Effector memory CD4-positive, alpha-beta T cell (primary cell): Measurements from ENCODE around the gene IFNA4.
"Not testable (repeated sequence)": the region's sequence is repeated elsewhere in the genome, so short reads cannot be mapped to it uniquely, and the experiment has no call there.

Experiments
- DNase-seq, 3 donors: peaks; one replicate each; pipeline ENCODE4 v3.0.0-alpha.2; 2020
- H3K27ac ChIP-seq: 2 replicates; pipeline ENCODE4 v1.7.0; 2013; ENCODE audit warnings: mild to moderate bottlenecking, low read length, moderate library complexity; ENCODE audit not compliant: insufficient read depth, poor library complexity, severe bottlenecking
- H3K27me3 ChIP-seq: replicated peaks from 2 replicates; pipeline ENCODE4 v1.7.0; 2013; ENCODE audit warnings: mild to moderate bottlenecking, low read length; ENCODE audit not compliant: insufficient read depth, control insufficient read depth, poor library complexity, severe bottlenecking
- H3K36me3 ChIP-seq: 2 replicates; pipeline ENCODE4 v1.7.0; 2013; ENCODE audit warnings: mild to moderate bottlenecking, low read length, moderate library complexity; ENCODE audit not compliant: control insufficient read depth, insufficient read depth
- H3K4me1 ChIP-seq: 2 replicates; pipeline ENCODE4 v1.7.0; 2013; ENCODE audit warnings: low read length, mild to moderate bottlenecking; ENCODE audit not compliant: control insufficient read depth, insufficient read depth, poor library complexity, severe bottlenecking
- H3K4me3 ChIP-seq: 2 replicates; pipeline ENCODE4 v1.7.0; 2013; ENCODE audit warnings: low read length, low read depth, mild to moderate bottlenecking; ENCODE audit not compliant: insufficient read depth, poor library complexity, severe bottlenecking
- H3K9me3 ChIP-seq: 2 replicates; pipeline ENCODE4 v1.7.0; 2013; ENCODE audit warnings: mild to moderate bottlenecking, low read length, moderate library complexity; ENCODE audit not compliant: control insufficient read depth
- total RNA-seq, 3 donors: gene quantifications; one replicate each; lab custom pipeline; 2026; lab: John Stamatoyannopoulos, UW

IFNA4 gene
- 0 reads per million in 3 donors for total RNA-seq

GRCh38 chr9:21187487-21187886 lies at the start of gene IFNA4:
IFNA4 (minus strand) TSS chr9:21187587; CDS start chr9:21187531, 56 bp downstream.
- H3K27me3 ChIP-seq, H3K9me3 ChIP-seq, H3K36me3 ChIP-seq, DNase-seq, H3K27ac ChIP-seq, H3K4me3 ChIP-seq, H3K4me1 ChIP-seq: not testable (repeated sequence)

- H3K36me3 ChIP-seq, H3K27me3 ChIP-seq, H3K27ac ChIP-seq, DNase-seq, H3K9me3 ChIP-seq, H3K4me1 ChIP-seq, H3K4me3 ChIP-seq: not testable (repeated sequence)
Observed at GRCh38 chr9:21236360-21236714, 49.0 kb upstream of the IFNA4 start.

- H3K9me3 ChIP-seq, H3K27ac ChIP-seq, H3K4me3 ChIP-seq, DNase-seq, H3K4me1 ChIP-seq, H3K27me3 ChIP-seq, H3K36me3 ChIP-seq: not testable (repeated sequence)
Observed at GRCh38 chr9:21235468-21236359, 48.3 kb upstream of the IFNA4 start.

- DNase-seq = no peak
- Histone ChIP-seq H3K27ac (no peak overlapping the region), H3K4me3 (no peak overlapping the region), H3K9me3 (no peaks in the 10 kb centered on the region), H3K4me1 (no peaks in the 10 kb centered on the region), H3K36me3 (no peaks in the 10 kb centered on the region), H3K27me3 (no peaks in the 10 kb centered on the region)
Observed at GRCh38 chr9:21234153-21234687, 46.8 kb upstream of the IFNA4 start.

- Histone ChIP-seq H3K9me3 (no peaks in the 10 kb centered on the region), H3K27me3 (no peaks in the 10 kb centered on the region), H3K4me3 (no peak overlapping the region), H3K4me1 (no peaks in the 10 kb centered on the region), H3K36me3 (no peaks in the 10 kb centered on the region), H3K27ac (no peak overlapping the region)
- no peak for DNase-seq
Observed at GRCh38 chr9:21233258-21233657, 45.9 kb upstream of the IFNA4 start.

GRCh38 chr9:21228122-21228521 lies 40.7 kb upstream of the IFNA4 start, which contains the start of gene IFNA17:
IFNA17 (minus strand) TSS chr9:21228222; CDS start chr9:21228173, 49 bp downstream.
- Histone ChIP-seq H3K9me3 (no peaks in the 10 kb centered on the region), H3K27ac (no peak within 1 kb of the TSS), H3K27me3 (no peaks in the 10 kb centered on the region), H3K4me3 (no peak within 1 kb of the TSS), H3K36me3 (no peaks in the 10 kb centered on the region), H3K4me1 (no peaks in the 10 kb centered on the region)
- no peak for DNase-seq

GRCh38 chr9:21217211-21217610 lies 29.8 kb upstream of the IFNA4 start, which contains the start of gene IFNA16:
IFNA16 (minus strand) TSS chr9:21217311; CDS start chr9:21217305, 6 bp downstream.
- not testable (repeated sequence) for H3K4me1 ChIP-seq, H3K36me3 ChIP-seq, H3K27me3 ChIP-seq, H3K9me3 ChIP-seq, H3K27ac ChIP-seq, H3K4me3 ChIP-seq, DNase-seq

GRCh38 chr9:21213411-21214326 lies 26.3 kb upstream of the IFNA4 start:
- DNase-seq, H3K36me3 ChIP-seq: not testable (repeated sequence)

GRCh38 chr9:21212160-21212559 lies 24.8 kb upstream of the IFNA4 start:
- H3K27me3 ChIP-seq, H3K4me3 ChIP-seq, H3K9me3 ChIP-seq, H3K27ac ChIP-seq, DNase-seq, H3K4me1 ChIP-seq, H3K36me3 ChIP-seq: not testable (repeated sequence)

More at GRCh38 chr9:21213411-21214326, 26.3 kb upstream of the IFNA4 start:
- not testable (repeated sequence) for H3K4me1 ChIP-seq, H3K27ac ChIP-seq, H3K4me3 ChIP-seq, H3K9me3 ChIP-seq, H3K27me3 ChIP-seq
